Vagina (tissue), 2 donors: ENCODE data around the gene CD22.

Source experiments
- CTCF ChIP-seq, 3 experiments: fragments of 450-650 bp in 2 of 3; fragments of 200-600 bp in 1 of 3; sonication (generic) in 1 of 3; IDR thresholded peaks; one replicate each; pipeline ENCODE4 v1.5.1; 2017 to 2019; ENCODE audit warnings: antibody characterized with exemption in 3 of 3, mild to moderate bottlenecking in 2 of 3, moderate library complexity in 2 of 3
- POLR2A ChIP-seq, 2 donors: fragments of 450-650 bp; IDR thresholded peaks; one replicate each; pipeline ENCODE4 v1.6.1; 2017; ENCODE audit warnings: antibody characterized with exemption in 2 of 2, mild to moderate bottlenecking in 2 of 2, moderate library complexity in 2 of 2
- POLR2AphosphoS5 ChIP-seq, 2 donors: sonication (generic); formaldehyde crosslinking; IDR thresholded peaks; one replicate each; pipeline ENCODE4 v1.9.0; 2017; ENCODE audit warnings: antibody characterized with exemption in 2 of 2, mild to moderate bottlenecking in 2 of 2, low read depth in 1 of 2; ENCODE audit not compliant: insufficient read depth in 1 of 2

- TF ChIP-seq POLR2A (IDR thresholded peaks at IDR 0.05) (no peak), CTCF (IDR thresholded peaks at IDR 0.05) (no peak), POLR2AphosphoS5 (IDR thresholded peaks at IDR 0.05; ENCODE audit: insufficient read depth in 1 of 2, low read depth in 1 of 2) (no peak)
Observed at GRCh38 chr19:35350591-35350990, 21.6 kb downstream of the CD22 start.
